HCT116 (cell line): ENCODE results near the gene GRIN2A. TPM values are rescaled to one million over a fixed set of nuclear protein-coding genes. Genes with fewer than 3 reads are reported as not detected.

Experiments used
- ATAC-seq: fragments of 200-7000 bp; cut with Tn5 transposase; 2 replicates; pipeline ENCODE4 v1.9.1; 2020; ENCODE audit warnings: mild to moderate bottlenecking, moderate library complexity
- BruUV-seq: library from RNA; stranded (reverse); fragments of 400-500 nt; replicated peaks from 2 replicates; lab custom pipeline; 2021; lab: Mats Ljungman, UMichigan
- CTCF ChIA-PET: fragments of 300-600 bp; sonication (Branson Sonifier 250); formaldehyde crosslinking; loops from one replicate; lab custom pipeline; 2021; ENCODE audit warnings: antibody characterized with exemption; lab: Charles Lee
- POLR2A ChIA-PET: fragments of 300-600, 350-600 bp; sonication (Branson Sonifier 250); formaldehyde crosslinking; loops from one replicate; lab custom pipeline; 2021; ENCODE audit warnings: antibody characterized with exemption; lab: Charles Lee
- RAD21 ChIA-PET, 2 experiments: fragments of 300-600 bp; sonication (Branson Sonifier 250); formaldehyde crosslinking; loops; one replicate each; lab custom pipeline; 2023; ENCODE audit warnings: low total read pairs in 2 of 2; ENCODE audit not compliant: uncharacterized antibody in 2 of 2, unreplicated experiment in 2 of 2, low non-redundant PET in 1 of 2; lab: Charles Lee
- DNase-seq: peaks from one replicate; pipeline ENCODE4 v3.0.0-alpha.2; 2010; ENCODE audit warnings: low read depth, low spot score
- H2AFZ ChIP-seq: fragments of 200-600 bp; shearing (Covaris generic), sonication (generic); 2 replicates; pipeline ENCODE4 v1.6.1; 2017; ENCODE audit warnings: low read depth, mixed run types, mixed read lengths, antibody characterized with exemption, low read length; ENCODE audit not compliant: poor library complexity, severe bottlenecking
- H3K27ac ChIP-seq: 2 replicates; pipeline ENCODE4 v1.5.1; 2012; ENCODE audit warnings: low read depth, low read length
- H3K27me3 ChIP-seq: fragments of 200-600 bp; sonication (generic); 2 replicates; pipeline ENCODE4 v1.6.1; 2016; ENCODE audit warnings: mixed run types, low read length, mixed read lengths; ENCODE audit not compliant: insufficient read depth
- H3K36me3 ChIP-seq, 2 experiments: fragments of 200-500 bp in 1 of 2; fragments of 200-600 bp in 1 of 2; sonication (Bioruptor generic) in 1 of 2; sonication (generic) in 1 of 2; 2 replicates each; pipeline versions ENCODE4 v1.5.1 to v1.6.1; 2014 to 2016; ENCODE audit warnings: low read length in 2 of 2, inconsistent platforms in 1 of 2, mixed read lengths in 1 of 2, mixed run types in 1 of 2; ENCODE audit not compliant: insufficient read depth in 2 of 2, control insufficient read depth in 1 of 2
- H3K4me1 ChIP-seq, 2 experiments: fragments of 200-600 bp in 1 of 2; sonication (generic) in 1 of 2; 2 replicates each; pipeline versions ENCODE4 v1.5.1 to v1.6.1; 2012 to 2017; ENCODE audit warnings: low read length in 2 of 2, inconsistent platforms in 1 of 2, mild to moderate bottlenecking in 1 of 2, mixed read lengths in 1 of 2, mixed run types in 1 of 2, moderate library complexity in 1 of 2; ENCODE audit not compliant: insufficient read depth in 2 of 2, control insufficient read depth in 1 of 2
- H3K4me2 ChIP-seq: fragments of 200-600 bp; sonication (generic); 2 replicates; pipeline ENCODE4 v1.6.1; 2017; ENCODE audit warnings: mixed run types, low read length, mixed read lengths
- H3K4me3 ChIP-seq, 2 experiments: fragments of 200-600 bp in 1 of 2; sonication (generic) in 1 of 2; replicated peaks in 1 of 2; 2 replicates each; pipeline ENCODE4 v1.5.1; 2011 to 2016; ENCODE audit warnings: low read length in 2 of 2, control low read depth in 1 of 2, low read depth in 1 of 2, mild to moderate bottlenecking in 1 of 2, mixed read lengths in 1 of 2, mixed run types in 1 of 2
- H3K79me2 ChIP-seq: fragments of 200-600 bp; sonication (generic); 2 replicates; pipeline ENCODE4 v1.6.1; 2017; ENCODE audit warnings: mild to moderate bottlenecking, mixed run types, low read length, moderate library complexity, mixed read lengths; ENCODE audit not compliant: insufficient read depth
- H3K9ac ChIP-seq: fragments of 200-600 bp; sonication (generic); 2 replicates; pipeline ENCODE4 v1.6.1; 2016; ENCODE audit warnings: low read length, mixed read lengths
- H3K9me2 ChIP-seq: fragments of 200-600 bp; sonication (generic), shearing (Covaris generic); 2 replicates; pipeline ENCODE4 v1.6.1; 2017; ENCODE audit warnings: mixed run types, mild to moderate bottlenecking, moderate library complexity; ENCODE audit not compliant: insufficient read depth
- H3K9me3 ChIP-seq, 2 experiments: fragments of 200-500 bp in 1 of 2; fragments of 200-600 bp in 1 of 2; sonication (Bioruptor generic) in 1 of 2; sonication (generic) in 1 of 2; 2 replicates each; pipeline ENCODE4 v1.6.1; 2014 to 2017; ENCODE audit warnings: low read length in 2 of 2, mixed read lengths in 2 of 2, inconsistent platforms in 1 of 2, low read depth in 1 of 2, mild to moderate bottlenecking in 1 of 2, mixed run types in 1 of 2, moderate library complexity in 1 of 2; ENCODE audit not compliant: control insufficient read depth in 1 of 2, insufficient read depth in 1 of 2
- H4K20me1 ChIP-seq: fragments of 200-600 bp; sonication (generic), shearing (Covaris generic); 2 replicates; pipeline ENCODE4 v1.6.1; 2017; ENCODE audit warnings: mixed run types, mild to moderate bottlenecking, moderate library complexity; ENCODE audit not compliant: insufficient read depth
- CBX3 ChIP-seq: IDR thresholded peaks from 2 replicates; pipeline ENCODE4 v1.6.1; 2012; ENCODE audit warnings: low read depth
- CTCF ChIP-seq, 3 experiments: fragments of 200-600 bp in 1 of 3; sonication (generic) in 1 of 3; IDR thresholded peaks in 2 of 3; conservative IDR thresholded peaks in 1 of 3; 2 replicates each; pipeline ENCODE4 v1.5.1; 2012 to 2017; ENCODE audit warnings: low read depth in 2 of 3, low read length in 2 of 3, antibody characterized with exemption in 1 of 3, borderline replicate concordance in 1 of 3, control low read depth in 1 of 3, mild to moderate bottlenecking in 1 of 3, mixed read lengths in 1 of 3, mixed run types in 1 of 3, moderate library complexity in 1 of 3; ENCODE audit not compliant: insufficient read depth in 1 of 3
- EZH2 ChIP-seq: fragments of 200-600 bp; sonication (generic); IDR thresholded peaks from 2 replicates; pipeline ENCODE4 v1.6.1; 2017; ENCODE audit warnings: antibody characterized with exemption, mixed run types
- JUND ChIP-seq: IDR thresholded peaks from 2 replicates; pipeline ENCODE4 v1.6.1; 2012
- POLR2A ChIP-seq: IDR thresholded peaks from 2 replicates; pipeline ENCODE4 v1.7.0; 2011; ENCODE audit warnings: borderline replicate concordance; ENCODE audit not compliant: insufficient read depth, insufficient read length; ENCODE audit errors: extremely low read depth
- RAD21 ChIP-seq: IDR thresholded peaks from 2 replicates; pipeline ENCODE4 v1.6.1; 2012; ENCODE audit warnings: low read depth, mild to moderate bottlenecking
- SRF ChIP-seq: IDR thresholded peaks from 2 replicates; pipeline ENCODE4 v1.6.1; 2012; ENCODE audit warnings: low read depth
- TCF7L2 ChIP-seq: IDR thresholded peaks from 2 replicates; pipeline ENCODE4 v1.7.0; 2011; ENCODE audit warnings: borderline replicate concordance, inconsistent platforms; ENCODE audit not compliant: insufficient read depth, insufficient read length; ENCODE audit errors: extremely low read depth
- intact Hi-C: fragments of 100-400 bp; cut with micrococcal nuclease; formaldehyde crosslinking; loops from 2 replicates; pipeline ENCODE4 v1.10.0; 2022
- total RNA-seq: library from RNA; stranded (reverse); gene quantifications from one replicate; pipeline ENCODE4 v1.2.1, GENCODE V29; 2021; ENCODE audit not compliant: unreplicated experiment

GRIN2A gene
- total RNA-seq, 1 experiment from 2014 or later = 0.02 TPM

- TF ChIP-seq POLR2A = no peak
- TF ChIP-seq TCF7L2 = no peak
- TF ChIP-seq SRF = no peak
- no peak for TF ChIP-seq EZH2
- no peak for TF ChIP-seq CBX3
- TF ChIP-seq JUND = no peak
- TF ChIP-seq RAD21 = no peak
- no peak for TF ChIP-seq CTCF (IDR thresholded peaks at IDR 0.05 in 2 of 3, conservative IDR thresholded peaks at IDR 0.05 in 1 of 3; ENCODE audit: borderline replicate concordance in 1 of 3, insufficient read depth in 1 of 3, low read depth in 2 of 3, low read length in 2 of 3)
- RAD21 ChIA-PET = no interaction called here
- CTCF ChIA-PET = no interaction called here
- no peaks in the 10 kb centered on the region for H3K9me3 ChIP-seq
- no TSS peak for BruUV-seq
- H3K79me2 ChIP-seq = no peaks in the 10 kb centered on the region
- H3K36me3 ChIP-seq = no peaks in the 10 kb centered on the region
- no peak for DNase-seq
- H3K27ac ChIP-seq = no peak overlapping the region
- no peak overlapping the region for H3K4me2 ChIP-seq
- no peaks in the 10 kb centered on the region for H3K27me3 ChIP-seq
- ATAC-seq = no peak
- no peak overlapping the region for H2AFZ ChIP-seq
- H3K9me2 ChIP-seq = no peaks in the 10 kb centered on the region
- H3K4me3 ChIP-seq = no peak overlapping the region
- intact Hi-C loops = no loop called here
- POLR2A ChIA-PET = no interaction called here
- no peak overlapping the region for H3K9ac ChIP-seq
- H4K20me1 ChIP-seq = no peaks in the 10 kb centered on the region
- 0 out of 4 replicates have a peak, but pooled peaks cover 0 to 1% of the 10 kb centered on the region in 2 experiments for H3K4me1 ChIP-seq
These were observed 341.2 kb downstream of the GRIN2A start for GRCh38 chr16:9840761-9841665.
